Measurements from ENCODE around the gene NFIA.

NFIA gene

GRCh38 chr1:61079898-61080336 lies 2.4 kb upstream of the NFIA start (continued):
- no peak for TF ChIP-seq ZNF670 (tag by site-specific recombination; IDR thresholded peaks at IDR 0.05; ENCODE audit: low read depth)
- no peak; the same call in 1 of the 2 replicates for TF ChIP-seq ZNF561 (tag by site-specific recombination; IDR thresholded peaks at IDR 0.05; ENCODE audit: borderline replicate concordance)
- TF ChIP-seq SP3 (tag by site-specific recombination; IDR thresholded peaks at IDR 0.05), result peak; percentile 35; the same call in 1 of the 2 replicates
- TF ChIP-seq ZNF18 (tag by site-specific recombination; IDR thresholded peaks at IDR 0.05), result no peak
- peak; percentile 96 for TF ChIP-seq IKZF3 (tag by site-specific recombination; IDR thresholded peaks at IDR 0.05)
- no peak for TF ChIP-seq AEBP2 (tag by site-specific recombination; IDR thresholded peaks at IDR 0.05; ENCODE audit: borderline replicate concordance)
- TF ChIP-seq ZNF37A (tag by site-specific recombination; IDR thresholded peaks at IDR 0.05), result no peak
- TF ChIP-seq SP7 (tag by site-specific recombination; IDR thresholded peaks at IDR 0.05), result peak; percentile 34; the same call in 1 of the 2 replicates
- no peak for TF ChIP-seq ZNF19 (tag by site-specific recombination; IDR thresholded peaks at IDR 0.05; ENCODE audit: low read depth)
- TF ChIP-seq OVOL3 (tag by site-specific recombination; IDR thresholded peaks at IDR 0.05), result no peak
- no peak for TF ChIP-seq TCF7L2 (IDR thresholded peaks at IDR 0.05; ENCODE audit: borderline replicate concordance, low read depth, low read length)
- TF ChIP-seq ZNF549 (tag by site-specific recombination; IDR thresholded peaks at IDR 0.05), result no peak
- no peak for TF ChIP-seq ZNF416 (tag by site-specific recombination; IDR thresholded peaks at IDR 0.05)
- peak; percentile 61; the same call in 1 of the 2 replicates for TF ChIP-seq ZNF600 (tag by site-specific recombination; IDR thresholded peaks at IDR 0.05)
- no peak for TF ChIP-seq ZNF514 (tag by site-specific recombination; IDR thresholded peaks at IDR 0.05)
- TF ChIP-seq ZNF792 (tag by site-specific recombination; IDR thresholded peaks at IDR 0.05), result peak; percentile 88
- TF ChIP-seq, protein P1, sequence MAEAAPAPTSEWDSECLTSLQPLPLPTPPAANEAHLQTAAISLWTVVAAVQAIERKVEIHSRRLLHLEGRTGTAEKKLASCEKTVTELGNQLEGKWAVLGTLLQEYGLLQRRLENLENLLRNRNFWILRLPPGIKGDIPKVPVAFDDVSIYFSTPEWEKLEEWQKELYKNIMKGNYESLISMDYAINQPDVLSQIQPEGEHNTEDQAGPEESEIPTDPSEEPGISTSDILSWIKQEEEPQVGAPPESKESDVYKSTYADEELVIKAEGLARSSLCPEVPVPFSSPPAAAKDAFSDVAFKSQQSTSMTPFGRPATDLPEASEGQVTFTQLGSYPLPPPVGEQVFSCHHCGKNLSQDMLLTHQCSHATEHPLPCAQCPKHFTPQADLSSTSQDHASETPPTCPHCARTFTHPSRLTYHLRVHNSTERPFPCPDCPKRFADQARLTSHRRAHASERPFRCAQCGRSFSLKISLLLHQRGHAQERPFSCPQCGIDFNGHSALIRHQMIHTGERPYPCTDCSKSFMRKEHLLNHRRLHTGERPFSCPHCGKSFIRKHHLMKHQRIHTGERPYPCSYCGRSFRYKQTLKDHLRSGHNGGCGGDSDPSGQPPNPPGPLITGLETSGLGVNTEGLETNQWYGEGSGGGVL (tag by site-specific recombination; IDR thresholded peaks at IDR 0.05), result peak; percentile 96
- peak; percentile 75; the same call in 1 of the 2 replicates for TF ChIP-seq ZSCAN30 (tag by site-specific recombination; IDR thresholded peaks at IDR 0.05)
- TF ChIP-seq ZNF629 (tag by site-specific recombination; IDR thresholded peaks at IDR 0.05), result peak; percentile 59
- peak; percentile 61 for TF ChIP-seq GLIS2 (tag by site-specific recombination; IDR thresholded peaks at IDR 0.05)
- TF ChIP-seq, protein P2, sequence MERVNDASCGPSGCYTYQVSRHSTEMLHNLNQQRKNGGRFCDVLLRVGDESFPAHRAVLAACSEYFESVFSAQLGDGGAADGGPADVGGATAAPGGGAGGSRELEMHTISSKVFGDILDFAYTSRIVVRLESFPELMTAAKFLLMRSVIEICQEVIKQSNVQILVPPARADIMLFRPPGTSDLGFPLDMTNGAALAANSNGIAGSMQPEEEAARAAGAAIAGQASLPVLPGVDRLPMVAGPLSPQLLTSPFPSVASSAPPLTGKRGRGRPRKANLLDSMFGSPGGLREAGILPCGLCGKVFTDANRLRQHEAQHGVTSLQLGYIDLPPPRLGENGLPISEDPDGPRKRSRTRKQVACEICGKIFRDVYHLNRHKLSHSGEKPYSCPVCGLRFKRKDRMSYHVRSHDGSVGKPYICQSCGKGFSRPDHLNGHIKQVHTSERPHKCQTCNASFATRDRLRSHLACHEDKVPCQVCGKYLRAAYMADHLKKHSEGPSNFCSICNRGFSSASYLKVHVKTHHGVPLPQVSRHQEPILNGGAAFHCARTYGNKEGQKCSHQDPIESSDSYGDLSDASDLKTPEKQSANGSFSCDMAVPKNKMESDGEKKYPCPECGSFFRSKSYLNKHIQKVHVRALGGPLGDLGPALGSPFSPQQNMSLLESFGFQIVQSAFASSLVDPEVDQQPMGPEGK (tag by site-specific recombination; IDR thresholded peaks at IDR 0.05), result peak; percentile 94
- no peak for TF ChIP-seq PRDM4 (tag by site-specific recombination; IDR thresholded peaks at IDR 0.05)
- TF ChIP-seq KLF8 (tag by site-specific recombination; IDR thresholded peaks at IDR 0.05), result 0 out of 2 replicates have a peak, but pooled peaks have one; percentile 20
- TF ChIP-seq ZNF274 (IDR thresholded peaks at IDR 0.05; ENCODE audit: low read length), result no peak
- TF ChIP-seq ZNF274 (tag by site-specific recombination; IDR thresholded peaks at IDR 0.05; ENCODE audit: borderline replicate concordance), result no peak
- no peak for TF ChIP-seq GLI2 (tag by site-specific recombination; IDR thresholded peaks at IDR 0.05; ENCODE audit: borderline replicate concordance, low read depth)
- peak; percentile 70 for TF ChIP-seq ZNF596 (tag by site-specific recombination; IDR thresholded peaks at IDR 0.05)
- no peak for TF ChIP-seq ZNF585B (tag by site-specific recombination; IDR thresholded peaks at IDR 0.05)
- peak; percentile 80 for TF ChIP-seq ZBTB17 (tag by site-specific recombination; IDR thresholded peaks at IDR 0.05)
- TF ChIP-seq SP2 (tag by site-specific recombination; IDR thresholded peaks at IDR 0.05), result peak; percentile 73
- no peak for TF ChIP-seq KLF16 (tag by site-specific recombination; IDR thresholded peaks at IDR 0.05)
- TF ChIP-seq ZNF560 (tag by site-specific recombination; IDR thresholded peaks at IDR 0.05; ENCODE audit: borderline replicate concordance), result no peak

Measured in HEK293 (cell line).